ENCODE results near the gene FGG. TPM values are rescaled to one million over a fixed set of nuclear protein-coding genes. Genes with fewer than 3 reads are reported as not detected.

Gene FGG
- total RNA-seq, 2 donors from 2014 or later: 0.89 TPM; not detected in 1

GRCh38 chr4:154560419-154560801, 52.0 kb downstream of the FGG start:
- Mint-ChIP-seq H3K27ac (no peak overlapping the region), H3K4me3 (no peak overlapping the region), H3K4me1 (peaks cover 10% of the 10 kb centered on the region), H3K36me3 (ENCODE audit: low read depth) (no peaks in the 10 kb centered on the region), H3K9me3 (no peaks in the 10 kb centered on the region), H3K27me3 (ENCODE audit: insufficient read depth) (peaks cover 3% of the 10 kb centered on the region)
- WGBS, 2 experiments (ENCODE audit: insufficient coverage in 1 of 2, insufficient read length in 1 of 2): 100% methylated on average over 1 of the region's 1 CpG; no CpG with 5 or more reads in 1 of the 2 experiments
- no peak overlapping the region for H3K27ac ChIP-seq (ENCODE audit: low read depth, low read length)
- no peak overlapping the region for H3K4me3 ChIP-seq (ENCODE audit: low read length)
- no peaks in the 10 kb centered on the region for H3K9me3 ChIP-seq (ENCODE audit: control insufficient read depth, low read length)
- no peak overlapping the region for H3K9ac ChIP-seq (ENCODE audit: extremely low read depth, low read length, poor library complexity, severe bottlenecking)
- TF ChIP-seq CTCF (conservative IDR thresholded peaks at IDR 0.05): no peak
- DNase-seq: no peak
- H3K27me3 ChIP-seq (ENCODE audit: control insufficient read depth, insufficient read depth, low read length, poor library complexity, severe bottlenecking): no peaks in the 10 kb centered on the region
- no peaks in the 10 kb centered on the region for H3K36me3 ChIP-seq (ENCODE audit: control insufficient read depth, insufficient read depth, low read length)
- no peaks in the 10 kb centered on the region for H3K4me1 ChIP-seq (ENCODE audit: control insufficient read depth, insufficient read depth, low read length)

GRCh38 chr4:154559494-154560418, 52.7 kb downstream of the FGG start:
- no peak overlapping the region for H3K4me3 ChIP-seq (ENCODE audit: low read length)
- peak; percentile 72 for DNase-seq
- Mint-ChIP-seq H3K36me3 (ENCODE audit: low read depth) (no peaks in the 10 kb centered on the region), H3K4me1 (peaks cover 10% of the 10 kb centered on the region), H3K27me3 (ENCODE audit: insufficient read depth) (peaks cover 3% of the 10 kb centered on the region), H3K27ac (no peak overlapping the region), H3K9me3 (no peaks in the 10 kb centered on the region), H3K4me3 (no peak overlapping the region)
- H3K9ac ChIP-seq (ENCODE audit: extremely low read depth, low read length, poor library complexity, severe bottlenecking): no peak overlapping the region
- TF ChIP-seq CTCF (conservative IDR thresholded peaks at IDR 0.05): peak; percentile 90
- no peak overlapping the region for H3K27ac ChIP-seq (ENCODE audit: low read depth, low read length)
- no peaks in the 10 kb centered on the region for H3K9me3 ChIP-seq (ENCODE audit: control insufficient read depth, low read length)
- H3K27me3 ChIP-seq (ENCODE audit: control insufficient read depth, insufficient read depth, low read length, poor library complexity, severe bottlenecking): no peaks in the 10 kb centered on the region
- 79 to 85% methylated on average over 4 to 9 of the region's 9 CpGs for WGBS, 2 experiments (ENCODE audit: insufficient coverage in 1 of 2, insufficient read length in 1 of 2)
- no peaks in the 10 kb centered on the region for H3K4me1 ChIP-seq (ENCODE audit: control insufficient read depth, insufficient read depth, low read length)
- H3K36me3 ChIP-seq (ENCODE audit: control insufficient read depth, insufficient read depth, low read length): no peaks in the 10 kb centered on the region

- H3K36me3 Mint-ChIP-seq (ENCODE audit: low read depth): no peaks in the 10 kb centered on the region
- Histone ChIP-seq H3K4me3 (ENCODE audit: low read length) (no peak overlapping the region), H3K36me3 (ENCODE audit: control insufficient read depth, insufficient read depth, low read length) (no peaks in the 10 kb centered on the region), H3K27ac (ENCODE audit: low read depth, low read length) (no peak overlapping the region), H3K9me3 (ENCODE audit: control insufficient read depth, low read length) (no peaks in the 10 kb centered on the region), H3K9ac (ENCODE audit: extremely low read depth, low read length, poor library complexity, severe bottlenecking) (no peak overlapping the region), H3K27me3 (ENCODE audit: control insufficient read depth, insufficient read depth, low read length, poor library complexity, severe bottlenecking) (no peaks in the 10 kb centered on the region), H3K4me1 (ENCODE audit: control insufficient read depth, insufficient read depth, low read length) (no peaks in the 10 kb centered on the region)
- 85% methylated on average over 1 of the region's 1 CpG; no CpG with 5 or more reads in 1 of the 2 experiments for WGBS, 2 experiments (ENCODE audit: insufficient coverage in 1 of 2, insufficient read length in 1 of 2)
- no peak for DNase-seq
- no peak for TF ChIP-seq CTCF (conservative IDR thresholded peaks at IDR 0.05)
- H3K27me3 Mint-ChIP-seq (ENCODE audit: insufficient read depth): peaks cover 3% of the 10 kb centered on the region
- no peaks in the 10 kb centered on the region for H3K9me3 Mint-ChIP-seq
- H3K27ac Mint-ChIP-seq: no peak overlapping the region
- H3K4me3 Mint-ChIP-seq: no peak overlapping the region
- peaks cover 10% of the 10 kb centered on the region for H3K4me1 Mint-ChIP-seq
These were observed 53.3 kb downstream of the FGG start for GRCh38 chr4:154559141-154559493.

Other genes with a start within 250 kb of the FGG start
- gene DCHS2, start 120.9 kb downstream of the FGG start, total RNA-seq: under 1 TPM; 0.13 to 0.24 TPM
- 100 to 1,000 TPM; 132 to 235 TPM for gene PLRG1, start 62.3 kb downstream of the FGG start, total RNA-seq
- under 1 TPM in 1 of 2 donors, not detected in 1; 0.55 TPM for gene FGB, start 49.6 kb downstream of the FGG start, total RNA-seq
- 1 to 10 TPM; 3.1 to 3.7 TPM for gene FGA, start 21.9 kb downstream of the FGG start, total RNA-seq
- 10 to 100 TPM in 1 of 2 donors, 1 to 10 TPM in 1; 6.2 to 20.6 TPM for gene LRAT, start 131.3 kb upstream of the FGG start, total RNA-seq
- gene RBM46, start 168.6 kb upstream of the FGG start, total RNA-seq: 1 to 10 TPM in 1 of 2 donors, under 1 TPM in 1; 0.49 to 1.1 TPM

Data from endodermal cell (in vitro differentiated cells).